ENCODE data around the gene UBE2L5.
A peak's percentile ranks its signal among the peaks of the same experiment; 100 is the strongest.
"Not testable (repeated sequence)": the region's sequence is repeated elsewhere in the genome, so short reads cannot be mapped to it uniquely, and the experiment has no call there.

UBE2L5 gene

GRCh38 chr13:30440910-30441703, 18.8 kb downstream of the UBE2L5 start:
- DNase-seq (ENCODE audit: low read depth): no peak

- DNase-seq (ENCODE audit: low read depth): no peak
These were observed 20.6 kb downstream of the UBE2L5 start for GRCh38 chr13:30442926-30443325.

GRCh38 chr13:30443491-30443890, 21.2 kb downstream of the UBE2L5 start:
- not testable (repeated sequence) for DNase-seq (ENCODE audit: low read depth)

- DNase-seq (ENCODE audit: low read depth): no peak
These were observed 21.7 kb downstream of the UBE2L5 start for GRCh38 chr13:30443957-30444404.

- DNase-seq (ENCODE audit: low read depth): no peak
These were observed 23.8 kb downstream of the UBE2L5 start for GRCh38 chr13:30446126-30446500.

- DNase-seq (ENCODE audit: low read depth): no peak
These were observed 26.1 kb downstream of the UBE2L5 start for GRCh38 chr13:30448441-30448840.

- no peak for DNase-seq (ENCODE audit: low read depth)
These were observed 27.8 kb downstream of the UBE2L5 start for GRCh38 chr13:30450066-30450465.

- DNase-seq (ENCODE audit: low read depth): not testable (repeated sequence)
These were observed 29.2 kb downstream of the UBE2L5 start for GRCh38 chr13:30451476-30451875.

GRCh38 chr13:30453727-30454126, 31.4 kb downstream of the UBE2L5 start:
- no peak for DNase-seq (ENCODE audit: low read depth)

- no peak for DNase-seq (ENCODE audit: low read depth)
These were observed 32.7 kb downstream of the UBE2L5 start for GRCh38 chr13:30454991-30455390.

GRCh38 chr13:30456290-30456689, 34.0 kb downstream of the UBE2L5 start:
- DNase-seq (ENCODE audit: low read depth): no peak

GRCh38 chr13:30457306-30457891, 35.1 kb downstream of the UBE2L5 start:
- no peak for DNase-seq (ENCODE audit: low read depth)

- DNase-seq (ENCODE audit: low read depth): not testable (repeated sequence)
These were observed 39.2 kb downstream of the UBE2L5 start for GRCh38 chr13:30461279-30462066.

GRCh38 chr13:30463787-30464495, 41.6 kb downstream of the UBE2L5 start:
- peak; percentile 61 for DNase-seq (ENCODE audit: low read depth)

- DNase-seq (ENCODE audit: low read depth): peak; percentile 78
These were observed 42.4 kb downstream of the UBE2L5 start for GRCh38 chr13:30464496-30465342.

GRCh38 chr13:30465343-30465592, 43.0 kb downstream of the UBE2L5 start:
- DNase-seq (ENCODE audit: low read depth): no peak

GRCh38 chr13:30465593-30466357, 43.5 kb downstream of the UBE2L5 start, which contains the start of gene HMGB1:
HMGB1 (minus strand) TSS chr13:30465936; CDS start chr13:30463680, 2,256 bp downstream.
- peak; percentile 94 for DNase-seq (ENCODE audit: low read depth)

GRCh38 chr13:30466358-30466714, 44.0 kb downstream of the UBE2L5 start:
- no peak for DNase-seq (ENCODE audit: low read depth)

- no peak for DNase-seq (ENCODE audit: low read depth)
These were observed 44.6 kb downstream of the UBE2L5 start for GRCh38 chr13:30466841-30467252.

- no peak for DNase-seq (ENCODE audit: low read depth)
These were observed 51.4 kb downstream of the UBE2L5 start for GRCh38 chr13:30473675-30474074.

Data from stimulated activated CD4-positive, alpha-beta T cell treated with anti-CD3 and anti-CD28 coated beads, Interleukin-2, amount 100 ng/mL, for 4 hours (primary cell).